ENCODE results near the gene GREB1.

The GREB1 gene

GRCh38 chr2:11541693-11542274 is 7.9 kb downstream of the GREB1 start:
- no peak overlapping the region for H3K27ac ChIP-seq (ENCODE audit: low read length)
- H3K9me3 ChIP-seq (ENCODE audit: control insufficient read depth in 1 of 2, low read length in 2 of 2): no peaks in the 10 kb centered on the region
- H3K27me3 ChIP-seq (ENCODE audit: low read depth, low read length): peaks cover 4% of the 10 kb centered on the region
- no peak overlapping the region for H3K4me3 ChIP-seq (ENCODE audit: low read depth in 1 of 2, low read length in 2 of 2)
- peaks cover 8 to 10% of the 10 kb centered on the region in 2 donors for H3K4me1 ChIP-seq (ENCODE audit: control insufficient read depth in 1 of 2, insufficient read depth in 2 of 2, low read length in 2 of 2)
- H3K36me3 ChIP-seq (ENCODE audit: control insufficient read depth in 1 of 2, insufficient read depth in 2 of 2, low read length in 2 of 2): no peaks in the 10 kb centered on the region

GRCh38 chr2:11542275-11542819 is 8.5 kb downstream of the GREB1 start:
- no peak overlapping the region for H3K4me3 ChIP-seq (ENCODE audit: low read depth in 1 of 2, low read length in 2 of 2)
- H3K27ac ChIP-seq (ENCODE audit: low read length): no peak overlapping the region
- peaks cover 4% of the 10 kb centered on the region for H3K27me3 ChIP-seq (ENCODE audit: low read depth, low read length)
- H3K36me3 ChIP-seq (ENCODE audit: control insufficient read depth in 1 of 2, insufficient read depth in 2 of 2, low read length in 2 of 2): no peaks in the 10 kb centered on the region
- H3K9me3 ChIP-seq (ENCODE audit: control insufficient read depth in 1 of 2, low read length in 2 of 2): no peaks in the 10 kb centered on the region
- peaks cover 8 to 10% of the 10 kb centered on the region in 2 donors for H3K4me1 ChIP-seq (ENCODE audit: control insufficient read depth in 1 of 2, insufficient read depth in 2 of 2, low read length in 2 of 2)

- Histone ChIP-seq H3K27me3 (ENCODE audit: low read depth, low read length) (peaks cover 4% of the 10 kb centered on the region), H3K9me3 (ENCODE audit: control insufficient read depth in 1 of 2, low read length in 2 of 2) (no peaks in the 10 kb centered on the region), H3K27ac (ENCODE audit: low read length) (no peak overlapping the region), H3K36me3 (ENCODE audit: control insufficient read depth in 1 of 2, insufficient read depth in 2 of 2, low read length in 2 of 2) (no peaks in the 10 kb centered on the region), H3K4me3 (ENCODE audit: low read depth in 1 of 2, low read length in 2 of 2) (no peak overlapping the region), H3K4me1 (ENCODE audit: control insufficient read depth in 1 of 2, insufficient read depth in 2 of 2, low read length in 2 of 2) (peaks cover 8 to 10% of the 10 kb centered on the region in 2 donors)
Measured at GRCh38 chr2:11543337-11544216, 9.7 kb downstream of the GREB1 start.

- H3K4me1 ChIP-seq (ENCODE audit: control insufficient read depth in 1 of 2, insufficient read depth in 2 of 2, low read length in 2 of 2): no peaks in the 10 kb centered on the region
- H3K36me3 ChIP-seq (ENCODE audit: control insufficient read depth in 1 of 2, insufficient read depth in 2 of 2, low read length in 2 of 2): no peaks in the 10 kb centered on the region
- no peak overlapping the region for H3K4me3 ChIP-seq (ENCODE audit: low read depth in 1 of 2, low read length in 2 of 2)
- H3K9me3 ChIP-seq (ENCODE audit: control insufficient read depth in 1 of 2, low read length in 2 of 2): peaks cover 0 to 4% of the 10 kb centered on the region in 2 donors
- H3K27me3 ChIP-seq (ENCODE audit: low read depth, low read length): peaks cover 4% of the 10 kb centered on the region
- no peak overlapping the region for H3K27ac ChIP-seq (ENCODE audit: low read length)
Measured at GRCh38 chr2:11546072-11546471, 12.2 kb downstream of the GREB1 start.

- Histone ChIP-seq H3K36me3 (ENCODE audit: control insufficient read depth in 1 of 2, insufficient read depth in 2 of 2, low read length in 2 of 2) (no peaks in the 10 kb centered on the region), H3K9me3 (ENCODE audit: control insufficient read depth in 1 of 2, low read length in 2 of 2) (peaks cover 0 to 4% of the 10 kb centered on the region in 2 donors), H3K4me1 (ENCODE audit: control insufficient read depth in 1 of 2, insufficient read depth in 2 of 2, low read length in 2 of 2) (no peaks in the 10 kb centered on the region), H3K27ac (ENCODE audit: low read length) (no peak overlapping the region), H3K4me3 (ENCODE audit: low read depth in 1 of 2, low read length in 2 of 2) (no peak overlapping the region), H3K27me3 (ENCODE audit: low read depth, low read length) (peaks cover 2% of the 10 kb centered on the region)
Measured at GRCh38 chr2:11547912-11548497, 14.2 kb downstream of the GREB1 start.

GRCh38 chr2:11550302-11550701 is 16.5 kb downstream of the GREB1 start:
- H3K4me3 ChIP-seq (ENCODE audit: low read depth in 1 of 2, low read length in 2 of 2): no peak overlapping the region
- no peak overlapping the region for H3K27ac ChIP-seq (ENCODE audit: low read length)
- no peaks in the 10 kb centered on the region for H3K4me1 ChIP-seq (ENCODE audit: control insufficient read depth in 1 of 2, insufficient read depth in 2 of 2, low read length in 2 of 2)
- no peaks in the 10 kb centered on the region for H3K27me3 ChIP-seq (ENCODE audit: low read depth, low read length)
- H3K36me3 ChIP-seq (ENCODE audit: control insufficient read depth in 1 of 2, insufficient read depth in 2 of 2, low read length in 2 of 2): no peaks in the 10 kb centered on the region
- peaks cover 0 to 4% of the 10 kb centered on the region in 2 donors for H3K9me3 ChIP-seq (ENCODE audit: control insufficient read depth in 1 of 2, low read length in 2 of 2)

GRCh38 chr2:11550901-11551568 is 17.2 kb downstream of the GREB1 start:
- no peak overlapping the region for H3K4me3 ChIP-seq (ENCODE audit: low read depth in 1 of 2, low read length in 2 of 2)
- no peaks in the 10 kb centered on the region for H3K4me1 ChIP-seq (ENCODE audit: control insufficient read depth in 1 of 2, insufficient read depth in 2 of 2, low read length in 2 of 2)
- H3K9me3 ChIP-seq (ENCODE audit: control insufficient read depth in 1 of 2, low read length in 2 of 2): peaks cover 0 to 4% of the 10 kb centered on the region in 2 donors
- H3K27ac ChIP-seq (ENCODE audit: low read length): no peak overlapping the region
- no peaks in the 10 kb centered on the region for H3K27me3 ChIP-seq (ENCODE audit: low read depth, low read length)
- no peaks in the 10 kb centered on the region for H3K36me3 ChIP-seq (ENCODE audit: control insufficient read depth in 1 of 2, insufficient read depth in 2 of 2, low read length in 2 of 2)

- Histone ChIP-seq H3K4me3 (ENCODE audit: low read depth in 1 of 2, low read length in 2 of 2) (no peak overlapping the region), H3K27ac (ENCODE audit: low read length) (no peak overlapping the region), H3K9me3 (ENCODE audit: control insufficient read depth in 1 of 2, low read length in 2 of 2) (peaks cover 0 to 4% of the 10 kb centered on the region in 2 donors), H3K36me3 (ENCODE audit: control insufficient read depth in 1 of 2, insufficient read depth in 2 of 2, low read length in 2 of 2) (no peaks in the 10 kb centered on the region), H3K27me3 (ENCODE audit: low read depth, low read length) (no peaks in the 10 kb centered on the region), H3K4me1 (ENCODE audit: control insufficient read depth in 1 of 2, insufficient read depth in 2 of 2, low read length in 2 of 2) (no peaks in the 10 kb centered on the region)
Measured at GRCh38 chr2:11551569-11552259, 17.9 kb downstream of the GREB1 start.

GRCh38 chr2:11552260-11552638 is 18.4 kb downstream of the GREB1 start:
- Histone ChIP-seq H3K36me3 (ENCODE audit: control insufficient read depth in 1 of 2, insufficient read depth in 2 of 2, low read length in 2 of 2) (no peaks in the 10 kb centered on the region), H3K27me3 (ENCODE audit: low read depth, low read length) (no peaks in the 10 kb centered on the region)

GRCh38 chr2:11553661-11554398 is 20.0 kb downstream of the GREB1 start:
- H3K27me3 ChIP-seq (ENCODE audit: low read depth, low read length): no peaks in the 10 kb centered on the region
- H3K4me1 ChIP-seq (ENCODE audit: control insufficient read depth in 1 of 2, insufficient read depth in 2 of 2, low read length in 2 of 2): no peaks in the 10 kb centered on the region
- no peak overlapping the region for H3K27ac ChIP-seq (ENCODE audit: low read length)
- H3K9me3 ChIP-seq (ENCODE audit: control insufficient read depth in 1 of 2, low read length in 2 of 2): peaks cover 0 to 2% of the 10 kb centered on the region in 2 donors
- H3K36me3 ChIP-seq (ENCODE audit: control insufficient read depth in 1 of 2, insufficient read depth in 2 of 2, low read length in 2 of 2): no peaks in the 10 kb centered on the region
- H3K4me3 ChIP-seq (ENCODE audit: low read depth in 1 of 2, low read length in 2 of 2): no peak overlapping the region

More at GRCh38 chr2:11552260-11552638, 18.4 kb downstream of the GREB1 start:
- H3K4me1 ChIP-seq (ENCODE audit: control insufficient read depth in 1 of 2, insufficient read depth in 2 of 2, low read length in 2 of 2): no peaks in the 10 kb centered on the region
- H3K4me3 ChIP-seq (ENCODE audit: low read depth in 1 of 2, low read length in 2 of 2): no peak overlapping the region
- H3K9me3 ChIP-seq (ENCODE audit: control insufficient read depth in 1 of 2, low read length in 2 of 2): peaks cover 0 to 4% of the 10 kb centered on the region in 2 donors
- no peak overlapping the region for H3K27ac ChIP-seq (ENCODE audit: low read length)
